NAMALWA (cell line): Measurements from ENCODE around the gene KLHL6.
"Not testable (repeated sequence)": the region's sequence is repeated elsewhere in the genome, so short reads cannot be mapped to it uniquely, and the experiment has no call there.

Experiments used
- DNase-seq: peaks from one replicate; pipeline ENCODE4 v3.0.0-alpha.2; 2015; ENCODE audit warnings: low spot score

KLHL6 gene, protein sequence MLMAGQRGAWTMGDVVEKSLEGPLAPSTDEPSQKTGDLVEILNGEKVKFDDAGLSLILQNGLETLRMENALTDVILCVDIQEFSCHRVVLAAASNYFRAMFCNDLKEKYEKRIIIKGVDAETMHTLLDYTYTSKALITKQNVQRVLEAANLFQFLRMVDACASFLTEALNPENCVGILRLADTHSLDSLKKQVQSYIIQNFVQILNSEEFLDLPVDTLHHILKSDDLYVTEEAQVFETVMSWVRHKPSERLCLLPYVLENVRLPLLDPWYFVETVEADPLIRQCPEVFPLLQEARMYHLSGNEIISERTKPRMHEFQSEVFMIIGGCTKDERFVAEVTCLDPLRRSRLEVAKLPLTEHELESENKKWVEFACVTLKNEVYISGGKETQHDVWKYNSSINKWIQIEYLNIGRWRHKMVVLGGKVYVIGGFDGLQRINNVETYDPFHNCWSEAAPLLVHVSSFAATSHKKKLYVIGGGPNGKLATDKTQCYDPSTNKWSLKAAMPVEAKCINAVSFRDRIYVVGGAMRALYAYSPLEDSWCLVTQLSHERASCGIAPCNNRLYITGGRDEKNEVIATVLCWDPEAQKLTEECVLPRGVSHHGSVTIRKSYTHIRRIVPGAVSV

DNA sequence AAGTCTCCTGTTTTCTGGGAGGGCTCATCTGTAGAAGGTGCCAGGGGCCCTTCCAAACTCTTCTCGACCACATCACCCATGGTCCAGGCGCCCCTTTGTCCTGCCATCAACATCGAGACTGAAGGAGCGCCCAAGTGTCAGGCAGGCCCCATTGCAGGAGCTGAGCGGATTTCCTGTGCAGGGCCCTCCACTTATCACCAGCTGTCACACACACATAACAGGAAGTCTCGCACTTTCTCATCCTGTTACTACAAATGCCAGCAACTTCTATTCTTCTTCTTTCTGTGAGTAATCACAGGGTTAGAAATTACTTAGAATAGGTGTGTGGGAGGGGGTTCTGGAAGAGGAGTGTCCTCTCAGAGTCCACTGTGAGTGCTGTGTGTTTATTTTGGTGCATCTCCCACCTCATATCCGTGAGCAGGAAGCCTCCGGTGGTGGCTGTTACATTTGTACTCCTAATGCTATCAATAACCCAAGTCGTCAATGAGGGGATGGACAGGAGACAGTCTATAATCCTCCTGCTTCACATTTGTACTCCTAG is at the start of gene KLHL6:
Gene KLHL6, minus strand, starts transcription at position 166 of the 541 bp plus-strand sequence. Its CDS starts 53 bp downstream, at position 113.
- DNase-seq: peak; percentile 91

DNA sequence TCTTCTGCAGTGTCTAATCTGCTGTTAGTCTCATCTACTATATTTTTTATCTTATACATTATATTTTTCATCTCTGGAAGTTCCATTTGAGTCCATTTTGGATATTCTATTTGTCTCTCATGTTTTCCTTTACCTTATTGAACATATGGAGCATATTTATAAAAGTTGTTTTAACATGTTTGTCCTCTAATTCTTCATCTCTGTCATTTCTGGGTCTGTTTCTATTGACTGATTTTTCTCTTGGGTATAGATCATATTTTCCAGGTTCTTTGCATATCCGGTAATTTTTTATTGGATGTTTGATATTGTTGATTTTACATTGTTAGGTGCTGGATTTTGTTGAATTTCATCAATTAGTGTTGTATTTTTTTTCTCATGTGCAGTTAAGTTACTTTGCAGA is 42.5 kb upstream of the KLHL6 start:
- no peak for DNase-seq

- no peak for DNase-seq
These were observed 39.1 kb upstream of the KLHL6 start for GRCh38 chr3:183594636-183595035.

DNA sequence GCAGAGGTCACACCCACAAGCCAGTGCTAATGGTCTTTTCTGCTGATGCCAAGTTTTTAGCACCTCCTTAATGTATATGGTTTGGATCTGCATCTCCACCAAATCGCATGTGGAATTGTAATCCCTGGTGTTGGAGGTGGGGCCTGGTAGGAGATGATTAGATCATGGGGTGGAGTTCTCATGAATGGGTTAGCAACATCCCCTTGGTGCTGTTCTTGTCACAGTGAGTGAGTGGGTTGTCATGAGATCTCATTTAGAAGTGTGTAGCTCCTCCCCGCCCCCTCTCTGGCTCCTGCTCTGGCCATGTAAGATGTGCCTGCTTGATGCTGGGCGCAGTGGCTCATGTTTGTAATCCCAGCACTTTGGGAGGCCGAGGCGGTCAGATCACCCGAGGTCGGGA is 37.3 kb upstream of the KLHL6 start:
- DNase-seq: no peak

DNA sequence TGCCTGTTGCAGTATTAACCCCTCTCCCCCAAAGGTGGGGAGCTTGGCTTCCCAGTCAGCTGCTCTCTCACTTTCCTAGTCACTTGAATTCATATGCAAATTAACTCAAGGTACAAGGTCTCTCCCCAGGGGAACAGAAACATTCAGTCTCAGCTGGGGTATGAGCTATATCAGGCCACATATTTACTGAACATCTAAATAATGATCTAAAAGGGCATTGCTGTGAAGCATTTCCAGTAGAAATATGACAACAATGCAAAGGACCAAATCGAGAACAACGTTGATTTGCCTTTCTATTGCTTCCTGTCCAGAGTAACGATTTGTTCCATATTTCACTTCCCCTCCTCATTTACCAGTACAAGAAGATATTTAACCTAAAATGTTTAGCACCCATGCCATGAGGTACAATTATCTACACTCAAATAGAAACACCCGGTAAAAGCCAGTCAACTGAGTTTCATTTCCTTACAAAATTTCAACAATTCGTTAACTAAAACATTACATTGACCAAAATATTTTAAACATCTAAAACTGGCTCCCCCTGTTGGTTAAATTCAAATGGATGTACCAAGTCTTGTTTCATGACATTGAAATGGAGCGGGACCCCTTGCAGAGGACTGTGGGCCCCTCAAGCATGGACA is 36.5 kb upstream of the KLHL6 start:
- peak; percentile 84 for DNase-seq

- no peak for DNase-seq
These were observed 34.9 kb upstream of the KLHL6 start for GRCh38 chr3:183590442-183590841.

- peak; percentile 34 for DNase-seq
These were observed 31.8 kb upstream of the KLHL6 start for GRCh38 chr3:183587336-183587735.

DNA sequence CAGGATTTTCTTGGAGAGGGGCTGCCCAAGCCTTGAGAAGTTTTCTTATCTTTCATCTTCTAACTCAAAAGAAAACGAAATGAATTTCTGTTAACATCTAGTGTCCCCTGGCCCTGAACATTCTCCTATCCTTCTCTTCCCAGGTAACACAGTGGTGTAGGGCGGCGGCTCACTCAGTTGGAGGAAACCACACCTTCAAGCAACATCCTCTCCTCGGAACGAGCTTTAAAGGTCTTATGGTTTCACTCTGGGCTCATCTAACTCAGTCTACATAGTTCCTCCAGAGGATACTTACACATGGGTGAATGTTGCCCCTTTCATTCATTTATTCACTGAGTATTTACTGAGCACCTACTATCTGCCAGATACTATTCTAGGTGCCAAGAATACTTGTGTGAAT is 31.0 kb upstream of the KLHL6 start:
- no peak for DNase-seq

GRCh38 chr3:183584914-183585280 is 29.4 kb upstream of the KLHL6 start:
- DNase-seq: no peak

GRCh38 chr3:183584246-183584913 is 28.9 kb upstream of the KLHL6 start:
- DNase-seq: no peak

GRCh38 chr3:183583331-183584245 is 28.1 kb upstream of the KLHL6 start:
- DNase-seq: no peak

DNA sequence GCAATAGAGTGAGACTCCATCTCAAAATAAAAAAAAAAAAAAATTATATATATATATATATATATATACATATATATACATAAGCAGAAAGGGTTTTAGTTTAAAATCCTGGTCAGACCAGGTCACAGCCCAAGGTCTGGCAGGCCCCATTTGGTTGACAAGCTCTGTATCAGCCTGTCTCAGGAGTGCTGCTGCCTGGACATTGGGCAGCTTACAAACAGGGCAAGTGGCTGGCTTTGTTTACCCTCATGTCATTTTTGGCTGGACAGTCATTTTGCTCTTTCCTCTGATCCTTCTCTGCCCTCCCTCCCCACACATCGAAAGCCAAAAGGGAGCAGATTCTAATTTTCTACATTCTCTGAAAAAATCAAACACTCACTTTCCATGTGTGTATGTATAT is 26.7 kb upstream of the KLHL6 start:
- DNase-seq: no peak

- no peak for DNase-seq
These were observed 26.1 kb upstream of the KLHL6 start for GRCh38 chr3:183581496-183582155.

GRCh38 chr3:183579967-183580900 is 24.7 kb upstream of the KLHL6 start:
- no peak for DNase-seq

DNA sequence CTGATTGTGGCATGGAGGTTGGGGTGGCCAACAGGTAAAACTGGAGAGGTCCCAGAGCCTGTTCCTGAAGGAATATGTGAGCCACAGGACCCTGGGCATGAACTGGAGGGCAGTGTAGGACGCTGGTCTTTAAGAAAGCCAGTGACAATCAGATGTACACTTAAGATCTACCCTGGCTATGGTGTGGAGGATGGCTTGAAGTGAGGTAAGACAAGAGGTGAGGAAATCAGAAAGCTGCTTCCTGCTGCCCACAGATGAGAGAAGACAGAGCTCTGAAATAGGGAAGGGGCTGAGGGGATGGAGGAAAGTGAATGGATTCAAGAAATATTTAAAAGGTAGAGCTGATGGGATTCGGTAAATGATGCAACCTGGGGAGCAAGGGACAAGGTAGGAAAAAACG is 22.7 kb upstream of the KLHL6 start:
- DNase-seq: no peak

DNA sequence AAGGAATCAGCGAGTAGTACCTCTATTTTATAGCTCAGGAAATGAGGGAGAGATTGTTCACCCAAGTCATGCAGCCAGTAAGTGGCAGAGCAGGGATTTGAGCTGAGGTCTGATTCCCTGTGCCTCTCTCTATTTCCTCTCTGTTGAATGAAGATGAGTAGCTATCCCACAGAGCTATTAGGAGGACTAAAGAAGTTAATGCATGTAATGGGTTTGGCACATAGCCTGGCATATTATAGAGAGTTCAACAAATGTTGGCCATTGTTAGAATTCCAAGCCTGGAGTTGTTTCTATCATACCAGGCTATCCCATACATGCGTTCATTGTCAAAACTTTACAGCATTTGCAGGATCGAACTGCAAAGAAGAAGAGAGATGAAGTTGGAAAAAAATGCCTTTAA is 21.8 kb upstream of the KLHL6 start:
- DNase-seq: no peak

GRCh38 chr3:183576487-183577107 is 21.1 kb upstream of the KLHL6 start:
- peak; percentile 54 for DNase-seq

GRCh38 chr3:183572935-183573334 is 17.4 kb upstream of the KLHL6 start:
- no peak for DNase-seq

DNA sequence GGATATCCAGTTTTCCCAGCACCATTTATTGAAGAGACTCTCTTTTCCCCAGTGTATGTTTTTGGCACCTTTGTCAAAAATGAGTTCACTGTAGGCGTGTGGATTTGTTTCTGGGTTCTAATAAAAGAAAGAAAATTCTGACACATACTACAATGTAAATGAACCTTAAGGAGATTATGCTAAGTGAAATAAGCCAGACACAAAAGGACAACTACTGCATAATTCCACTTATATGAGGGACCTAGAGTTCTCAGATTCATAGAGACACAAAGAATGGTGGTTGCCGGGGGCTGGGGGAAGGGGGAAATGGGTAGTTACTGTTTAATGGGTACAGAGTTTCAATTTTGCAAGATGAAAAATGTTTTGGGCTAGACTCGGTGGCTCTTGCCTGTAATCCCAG is 14.7 kb upstream of the KLHL6 start:
- DNase-seq: not testable (repeated sequence)
